Measurements from ENCODE around the gene RFX7.

RFX7 gene

GRCh38 chr15:56042982-56043980 lies 200.4 kb downstream of the RFX7 start:
- DNase-seq, result peak; percentile 81

- DNase-seq, result no peak
These were observed 201.2 kb downstream of the RFX7 start for GRCh38 chr15:56042498-56042897.

GRCh38 chr15:56042031-56042430 lies 201.6 kb downstream of the RFX7 start:
- DNase-seq, result no peak

- no peak for DNase-seq
These were observed 203.3 kb downstream of the RFX7 start for GRCh38 chr15:56040081-56041035.

- no peak for DNase-seq
These were observed 205.0 kb downstream of the RFX7 start for GRCh38 chr15:56038707-56039106.

- peak; percentile 46 for DNase-seq
These were observed 205.7 kb downstream of the RFX7 start for GRCh38 chr15:56038015-56038414.
